ENCODE measurements around the gene YBX2. TPM values are rescaled to one million over a fixed set of nuclear protein-coding genes. Genes with fewer than 3 reads are reported as not detected.
A peak's percentile ranks its signal among the peaks of the same experiment; 100 is the strongest.

Gene YBX2
- total RNA-seq, 1 donor from 2014 or later: 0.33 TPM

DNA sequence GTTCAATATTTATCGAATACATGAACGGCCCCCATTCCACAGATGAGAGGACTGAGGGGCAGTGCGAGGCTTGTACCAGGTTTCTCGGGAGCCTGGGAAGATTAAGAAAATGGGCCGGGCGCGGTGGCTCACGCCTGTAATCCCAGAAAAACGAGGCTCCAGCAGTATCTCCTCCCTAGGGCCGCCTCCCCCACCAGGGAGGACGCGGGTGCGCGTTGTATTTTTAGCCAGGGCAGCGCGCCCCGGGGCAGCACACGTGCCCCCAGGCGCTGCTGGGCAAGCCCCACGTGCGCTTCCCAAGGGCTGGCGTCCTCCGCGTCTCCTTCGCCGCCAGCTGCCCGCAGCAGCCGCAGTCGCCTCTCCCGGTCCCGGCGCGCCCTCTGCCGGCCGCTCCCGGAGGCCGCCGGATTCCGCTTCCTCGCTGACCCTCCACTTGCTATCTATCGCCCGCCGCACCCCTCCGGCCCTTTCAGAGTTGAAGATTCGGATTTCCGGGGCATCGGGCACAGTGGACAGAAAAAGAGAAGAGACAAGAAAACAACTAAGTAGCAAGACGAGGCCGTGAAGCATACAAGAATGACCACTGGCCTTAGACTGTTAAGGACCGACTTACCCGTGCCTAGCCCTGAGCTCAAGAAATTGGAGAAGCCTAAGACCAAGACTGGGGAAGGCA is 1.9 kb upstream of the YBX2 start:
- Mint-ChIP-seq H3K36me3 (ENCODE audit: low read depth) (no peaks in the 10 kb centered on the region), H3K27me3 (peaks cover 45% of the 10 kb centered on the region), H3K9me3 (no peaks in the 10 kb centered on the region), H3K4me3 (peak overlapping the region; percentile 77), H3K4me1 (peaks cover 15% of the 10 kb centered on the region), H3K27ac (no peak overlapping the region)
- intact Hi-C loops (cut with micrococcal nuclease): loop anchor here (1.0 to 2.0 kb wide), 3 partner anchors 16 to 244 kb away; no protein-coding TSS in a partner anchor
- DNase-seq: peak; percentile 93

DNA sequence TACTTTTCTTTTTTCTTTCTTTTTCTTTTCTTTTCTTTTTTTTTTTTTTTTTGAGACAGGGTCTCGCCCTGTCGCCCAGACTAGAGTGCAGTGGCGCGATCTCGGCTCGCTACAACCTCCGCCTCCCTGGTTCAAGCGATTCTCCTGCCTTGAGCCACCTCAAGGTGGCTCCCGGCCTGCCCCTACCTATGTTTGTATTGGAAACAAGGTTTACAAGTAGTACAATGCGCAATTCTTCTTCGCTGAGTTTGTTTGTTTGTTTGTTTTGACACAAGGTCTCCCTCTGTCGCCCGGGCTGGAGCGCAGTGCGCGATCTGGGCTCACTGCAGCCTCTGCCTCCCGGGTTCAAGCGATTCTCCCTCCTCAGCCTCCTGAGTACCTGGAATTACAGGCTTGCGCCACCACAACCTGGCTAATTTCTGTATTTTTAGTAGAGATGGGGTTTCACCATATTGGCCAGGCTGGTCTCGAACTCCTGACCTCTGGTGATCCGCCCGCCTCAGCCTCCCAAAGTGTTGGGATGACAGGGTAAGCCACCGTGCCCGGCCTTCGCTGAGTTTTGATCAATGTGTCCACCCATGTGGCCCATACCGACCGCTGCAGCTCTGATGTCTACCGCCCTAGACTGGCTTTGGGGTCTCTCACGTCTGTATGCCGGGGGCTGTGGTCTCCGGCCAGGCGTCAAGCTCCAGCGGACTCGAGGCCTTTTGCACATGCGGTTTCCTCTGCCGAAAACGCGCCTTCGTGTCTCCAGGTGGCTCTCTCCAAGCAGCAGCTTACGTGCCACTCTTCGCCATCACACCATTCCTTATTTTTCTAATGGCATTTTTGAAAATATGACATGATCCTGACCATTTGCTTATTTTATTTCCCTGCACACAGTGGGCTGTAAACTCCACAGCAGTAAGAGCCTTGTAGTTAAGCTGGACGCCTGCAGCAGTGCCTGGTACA is 1.1 kb upstream of the YBX2 start:
- peaks cover 15% of the 10 kb centered on the region for H3K4me1 Mint-ChIP-seq
- H3K36me3 Mint-ChIP-seq (ENCODE audit: low read depth): no peaks in the 10 kb centered on the region
- peak overlapping the region; percentile 77 for H3K4me3 Mint-ChIP-seq
- peaks cover 50% of the 10 kb centered on the region for H3K27me3 Mint-ChIP-seq
- peak overlapping the region; percentile 56 for H3K27ac Mint-ChIP-seq
- intact Hi-C loops (cut with micrococcal nuclease): loop anchor here (1.0 to 2.0 kb wide), 3 partner anchors 15 to 243 kb away; no protein-coding TSS in a partner anchor
- DNase-seq: peak; percentile 64
- no peaks in the 10 kb centered on the region for H3K9me3 Mint-ChIP-seq

DNA sequence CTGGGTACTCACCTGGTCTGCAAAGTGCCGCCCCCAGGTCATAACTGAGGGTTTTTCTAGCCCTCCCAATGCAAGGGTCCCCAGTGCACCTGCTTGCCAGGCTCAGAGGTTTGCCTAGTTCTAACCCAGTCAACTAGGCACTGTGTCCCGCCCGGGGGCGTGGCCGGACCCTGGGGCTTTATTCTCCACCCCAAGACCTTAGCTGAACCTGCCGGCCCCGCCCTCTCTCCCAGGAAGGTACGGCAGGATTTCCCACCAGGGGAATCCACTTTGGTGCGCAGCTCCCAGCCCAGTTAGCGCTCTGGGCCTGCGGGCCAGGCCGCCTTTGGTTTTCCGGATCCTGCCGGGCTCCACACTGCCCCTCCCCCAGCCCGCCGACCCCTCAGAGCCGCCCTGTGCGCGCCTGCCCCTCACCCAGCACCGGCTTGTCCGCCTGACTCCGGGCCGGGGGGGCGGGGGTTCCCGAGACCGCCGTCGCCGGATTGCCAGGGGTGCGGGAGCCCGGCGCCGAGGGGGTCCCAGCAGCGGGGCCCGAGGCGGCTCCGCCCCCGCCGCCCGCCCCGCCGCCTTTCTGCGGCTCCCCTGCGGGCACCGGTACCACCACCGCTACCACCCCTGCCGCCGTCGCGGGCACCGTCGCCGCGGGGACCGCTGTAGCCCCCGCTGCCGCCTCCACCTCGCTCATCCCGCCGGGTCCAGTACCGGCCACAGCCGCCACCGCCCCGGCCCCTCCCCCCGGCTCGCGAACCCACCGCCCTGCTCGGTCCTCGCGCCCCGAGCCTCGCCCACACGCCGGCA is 424 bp downstream of the YBX2 start:
- DNase-seq: peak; percentile 75
- H3K4me1 Mint-ChIP-seq: peaks cover 15% of the 10 kb centered on the region
- no peaks in the 10 kb centered on the region for H3K9me3 Mint-ChIP-seq
- peaks cover 43% of the 10 kb centered on the region for H3K27me3 Mint-ChIP-seq
- intact Hi-C loops (cut with micrococcal nuclease): no loop called here
- H3K36me3 Mint-ChIP-seq (ENCODE audit: low read depth): no peaks in the 10 kb centered on the region
- no peak overlapping the region for H3K27ac Mint-ChIP-seq
- peak overlapping the region; percentile 77 for H3K4me3 Mint-ChIP-seq

DNA sequence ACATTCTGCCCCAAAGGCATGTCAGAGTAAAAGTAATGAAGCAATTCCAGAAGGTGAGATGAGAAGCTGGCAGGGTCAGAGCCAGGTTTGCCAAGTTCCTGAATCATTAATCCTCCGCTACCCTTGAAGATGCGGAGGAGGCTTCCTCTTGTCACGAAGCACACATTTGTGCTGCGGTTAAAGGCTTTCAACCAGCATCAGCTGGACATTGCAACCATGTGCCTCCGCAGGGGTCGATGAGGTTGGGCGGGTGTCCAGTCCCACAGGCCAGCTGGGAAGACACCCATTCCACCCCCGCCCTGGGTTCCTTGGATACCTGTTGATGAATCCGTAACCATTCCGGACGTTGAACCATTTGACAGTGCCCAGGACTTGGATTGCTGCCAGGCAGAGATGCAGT is 1.3 kb downstream of the YBX2 start:
- peaks cover 15% of the 10 kb centered on the region for H3K4me1 Mint-ChIP-seq
- no peak for DNase-seq
- H3K9me3 Mint-ChIP-seq: no peaks in the 10 kb centered on the region
- peak overlapping the region; percentile 30 for H3K4me3 Mint-ChIP-seq
- intact Hi-C loops (cut with micrococcal nuclease): no loop called here
- H3K27ac Mint-ChIP-seq: peak overlapping the region; percentile 59
- no peaks in the 10 kb centered on the region for H3K36me3 Mint-ChIP-seq (ENCODE audit: low read depth)
- peaks cover 46% of the 10 kb centered on the region for H3K27me3 Mint-ChIP-seq

DNA sequence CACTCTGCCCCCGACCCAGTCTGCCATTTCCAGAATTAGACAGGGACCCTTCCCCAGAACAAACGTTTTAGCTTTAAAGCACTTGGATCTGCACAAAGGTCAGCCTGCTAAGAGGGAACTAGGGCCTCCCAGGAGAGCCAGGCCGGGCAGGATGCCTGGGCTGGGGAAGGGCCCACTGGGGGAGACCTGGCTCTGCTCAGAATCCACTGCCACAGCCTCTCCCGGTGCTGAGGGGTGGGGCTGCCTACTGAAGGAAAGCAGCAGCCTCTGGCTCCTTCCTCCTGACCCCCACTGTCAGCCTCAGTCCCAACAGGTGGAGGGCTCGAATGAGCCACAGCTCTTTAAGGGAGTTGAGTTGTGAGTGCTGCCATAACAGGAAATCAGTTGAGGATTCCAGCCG is 1.7 kb downstream of the YBX2 start:
- H3K4me1 Mint-ChIP-seq: peaks cover 15% of the 10 kb centered on the region

DNA sequence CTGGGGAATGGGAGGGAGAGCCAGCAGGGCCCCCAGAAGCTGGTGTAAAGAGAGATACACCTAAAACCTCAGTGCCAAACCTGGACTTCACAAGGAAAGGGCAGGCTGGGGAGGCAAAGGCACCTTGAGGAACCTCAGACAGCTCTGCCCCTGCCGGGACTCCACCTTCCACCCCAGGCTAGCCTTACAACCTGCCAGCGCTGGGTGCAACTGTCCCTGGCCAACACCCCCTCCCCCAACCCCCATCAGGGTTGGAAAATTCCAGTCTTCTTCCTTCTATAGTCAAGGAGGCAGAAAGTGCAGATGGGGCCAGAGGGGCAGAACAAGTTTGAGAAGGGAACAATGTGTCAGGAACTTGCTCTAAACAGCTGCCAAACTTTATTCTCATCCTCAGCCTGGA is 2.2 kb downstream of the YBX2 start:
- H3K4me3 Mint-ChIP-seq: no peak overlapping the region
- no peak overlapping the region for H3K27ac Mint-ChIP-seq
- DNase-seq: no peak
- no peaks in the 10 kb centered on the region for H3K9me3 Mint-ChIP-seq
- H3K36me3 Mint-ChIP-seq (ENCODE audit: low read depth): no peaks in the 10 kb centered on the region
- intact Hi-C loops (cut with micrococcal nuclease): no loop called here
- H3K4me1 Mint-ChIP-seq: peaks cover 15% of the 10 kb centered on the region
- peaks cover 52% of the 10 kb centered on the region for H3K27me3 Mint-ChIP-seq

More for the DNA sequence above, 1.7 kb downstream of the YBX2 start:
- intact Hi-C loops (cut with micrococcal nuclease): no loop called here
- Mint-ChIP-seq H3K27me3 (peaks cover 49% of the 10 kb centered on the region), H3K9me3 (no peaks in the 10 kb centered on the region), H3K4me3 (no peak overlapping the region), H3K36me3 (ENCODE audit: low read depth) (no peaks in the 10 kb centered on the region), H3K27ac (peak overlapping the region; percentile 59)
- peak; percentile 57 for DNase-seq

DNA sequence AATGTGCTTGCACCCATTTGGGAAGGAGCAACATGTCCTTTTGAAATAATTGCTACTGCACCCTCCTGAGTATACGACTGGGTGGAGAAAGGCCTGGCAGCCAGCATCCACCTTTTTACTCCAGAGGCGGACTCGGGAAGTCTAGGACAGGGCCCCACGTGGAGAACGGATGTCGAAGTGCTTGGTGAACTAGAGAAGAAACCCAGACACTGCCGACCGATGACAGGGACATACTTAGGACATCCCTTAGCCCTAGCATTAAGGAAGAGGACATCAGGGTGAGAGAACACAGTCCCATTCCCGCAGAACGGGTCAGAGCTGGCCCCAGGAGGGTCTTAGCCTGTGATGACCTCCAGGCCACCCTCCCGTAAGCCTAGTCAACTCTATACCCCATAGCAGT is 3.8 kb downstream of the YBX2 start:
- H3K9me3 Mint-ChIP-seq: no peaks in the 10 kb centered on the region
- no peak overlapping the region for H3K4me3 Mint-ChIP-seq
- no peak for DNase-seq
- intact Hi-C loops (cut with micrococcal nuclease): no loop called here
- peaks cover 8% of the 10 kb centered on the region for H3K4me1 Mint-ChIP-seq
- H3K36me3 Mint-ChIP-seq (ENCODE audit: low read depth): no peaks in the 10 kb centered on the region
- H3K27me3 Mint-ChIP-seq: peaks cover 50% of the 10 kb centered on the region
- no peak overlapping the region for H3K27ac Mint-ChIP-seq

DNA sequence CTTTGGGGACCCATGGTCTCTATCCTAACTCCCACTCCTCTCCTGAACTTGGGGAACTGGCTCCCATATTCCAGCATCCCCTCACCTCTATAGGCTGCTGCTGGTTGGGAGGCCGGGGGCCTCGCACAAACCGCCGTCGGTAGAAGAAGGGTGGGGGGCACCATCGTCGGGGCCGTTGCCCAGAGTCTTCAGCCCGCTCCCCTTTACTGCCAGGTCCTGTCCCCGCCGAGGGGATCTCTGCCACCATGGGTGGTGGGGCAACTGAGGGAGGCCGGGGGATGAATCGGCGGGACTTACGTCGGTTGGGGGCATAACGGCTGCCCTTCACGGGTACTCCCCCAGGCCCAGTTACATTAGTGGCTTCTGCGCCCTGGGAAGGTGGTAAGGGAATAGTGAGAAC is 4.3 kb downstream of the YBX2 start:
- H3K4me1 Mint-ChIP-seq: peaks cover 6% of the 10 kb centered on the region
- H3K36me3 Mint-ChIP-seq (ENCODE audit: low read depth): no peaks in the 10 kb centered on the region
- no peak overlapping the region for H3K4me3 Mint-ChIP-seq
- H3K9me3 Mint-ChIP-seq: no peaks in the 10 kb centered on the region
- intact Hi-C loops (cut with micrococcal nuclease): no loop called here
- H3K27me3 Mint-ChIP-seq: peaks cover 47% of the 10 kb centered on the region
- DNase-seq: no peak
- H3K27ac Mint-ChIP-seq: no peak overlapping the region

DNA sequence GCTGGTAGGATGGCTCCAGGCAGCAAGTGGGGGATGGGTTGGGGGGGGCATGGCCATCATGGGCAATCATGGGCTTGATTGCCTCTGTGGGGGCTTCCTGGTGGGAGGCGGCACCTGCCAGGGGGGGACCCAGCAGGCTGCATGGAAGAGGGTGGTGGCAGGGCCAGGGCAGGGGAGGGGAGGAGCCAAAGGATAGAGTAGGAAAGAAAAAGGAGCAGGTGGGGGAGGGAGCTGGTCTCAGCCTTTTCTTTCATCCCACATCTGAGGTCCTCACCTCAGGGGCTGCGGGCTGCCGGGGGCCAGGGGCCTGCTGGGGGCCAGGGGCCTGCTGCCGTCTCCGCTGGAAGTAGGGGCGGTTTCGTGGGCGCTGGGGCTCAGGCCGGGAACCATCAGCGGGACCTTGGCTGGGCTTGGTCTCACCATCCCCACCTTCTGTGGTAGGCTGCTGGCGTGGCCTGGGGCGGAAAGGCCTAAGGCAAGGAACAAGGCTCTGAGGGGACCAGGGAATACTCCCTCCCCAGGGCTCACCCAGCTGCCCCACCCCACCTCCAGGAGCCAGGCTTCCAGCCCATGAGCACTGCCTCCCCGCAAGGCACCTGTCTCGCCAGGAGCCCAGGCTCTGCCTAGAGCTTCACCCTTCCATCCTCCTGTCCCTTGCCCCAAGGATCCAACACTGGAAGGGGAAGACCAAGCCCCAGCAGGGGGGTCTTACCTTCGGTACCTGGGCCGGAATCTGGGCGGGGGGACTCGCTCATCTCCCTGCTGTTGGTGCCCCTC is 5.0 kb downstream of the YBX2 start:
- intact Hi-C loops (cut with micrococcal nuclease): no loop called here
- H3K4me1 Mint-ChIP-seq: peaks cover 2% of the 10 kb centered on the region
- no peak overlapping the region for H3K27ac Mint-ChIP-seq
- no peaks in the 10 kb centered on the region for H3K36me3 Mint-ChIP-seq (ENCODE audit: low read depth)
- H3K4me3 Mint-ChIP-seq: no peak overlapping the region
- no peaks in the 10 kb centered on the region for H3K9me3 Mint-ChIP-seq
- peaks cover 44% of the 10 kb centered on the region for H3K27me3 Mint-ChIP-seq
- no peak for DNase-seq

DNA sequence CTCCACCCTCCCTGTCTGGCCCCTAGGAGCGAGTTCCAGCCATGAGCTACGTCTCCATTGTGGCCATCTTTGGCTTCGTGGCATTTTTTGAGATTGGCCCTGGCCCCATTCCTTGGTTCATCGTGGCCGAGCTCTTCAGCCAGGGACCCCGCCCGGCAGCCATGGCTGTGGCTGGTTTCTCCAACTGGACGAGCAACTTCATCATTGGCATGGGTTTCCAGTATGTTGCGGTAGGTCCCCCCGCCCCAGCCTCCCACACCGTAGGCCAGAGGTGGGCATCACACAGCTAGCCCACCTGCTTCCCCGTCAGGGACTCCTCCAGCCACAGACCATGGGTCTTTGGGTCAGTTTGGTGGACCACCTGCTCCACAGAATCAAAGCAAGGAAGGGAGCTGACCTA is 8.8 kb downstream of the YBX2 start:
- H3K36me3 Mint-ChIP-seq (ENCODE audit: low read depth): no peaks in the 10 kb centered on the region
- H3K9me3 Mint-ChIP-seq: no peaks in the 10 kb centered on the region
- H3K4me3 Mint-ChIP-seq: no peak overlapping the region
- H3K27ac Mint-ChIP-seq: no peak overlapping the region
- peaks cover 38% of the 10 kb centered on the region for H3K27me3 Mint-ChIP-seq
- intact Hi-C loops (cut with micrococcal nuclease): no loop called here
- H3K4me1 Mint-ChIP-seq: peaks cover 6% of the 10 kb centered on the region
- DNase-seq: no peak

DNA sequence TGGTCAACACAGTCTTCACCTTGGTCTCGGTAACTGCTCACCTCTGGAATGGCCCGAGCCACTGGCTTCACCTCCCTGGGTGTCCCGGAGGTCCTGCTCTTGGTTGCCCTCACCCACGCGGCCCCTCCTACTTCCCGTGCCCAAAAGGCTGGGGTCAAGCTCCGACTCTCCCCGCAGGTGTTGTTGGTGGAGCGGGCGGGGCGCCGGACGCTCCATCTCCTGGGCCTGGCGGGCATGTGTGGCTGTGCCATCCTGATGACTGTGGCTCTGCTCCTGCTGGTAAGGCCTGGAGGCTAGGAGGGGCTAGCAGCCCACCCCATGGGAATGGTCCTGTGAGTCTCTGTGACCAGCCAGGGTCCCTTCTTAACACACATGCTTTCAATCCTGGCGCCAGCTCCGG is 9.5 kb downstream of the YBX2 start:
- H3K36me3 Mint-ChIP-seq (ENCODE audit: low read depth): no peaks in the 10 kb centered on the region
- intact Hi-C loops (cut with micrococcal nuclease): no loop called here

DNA sequence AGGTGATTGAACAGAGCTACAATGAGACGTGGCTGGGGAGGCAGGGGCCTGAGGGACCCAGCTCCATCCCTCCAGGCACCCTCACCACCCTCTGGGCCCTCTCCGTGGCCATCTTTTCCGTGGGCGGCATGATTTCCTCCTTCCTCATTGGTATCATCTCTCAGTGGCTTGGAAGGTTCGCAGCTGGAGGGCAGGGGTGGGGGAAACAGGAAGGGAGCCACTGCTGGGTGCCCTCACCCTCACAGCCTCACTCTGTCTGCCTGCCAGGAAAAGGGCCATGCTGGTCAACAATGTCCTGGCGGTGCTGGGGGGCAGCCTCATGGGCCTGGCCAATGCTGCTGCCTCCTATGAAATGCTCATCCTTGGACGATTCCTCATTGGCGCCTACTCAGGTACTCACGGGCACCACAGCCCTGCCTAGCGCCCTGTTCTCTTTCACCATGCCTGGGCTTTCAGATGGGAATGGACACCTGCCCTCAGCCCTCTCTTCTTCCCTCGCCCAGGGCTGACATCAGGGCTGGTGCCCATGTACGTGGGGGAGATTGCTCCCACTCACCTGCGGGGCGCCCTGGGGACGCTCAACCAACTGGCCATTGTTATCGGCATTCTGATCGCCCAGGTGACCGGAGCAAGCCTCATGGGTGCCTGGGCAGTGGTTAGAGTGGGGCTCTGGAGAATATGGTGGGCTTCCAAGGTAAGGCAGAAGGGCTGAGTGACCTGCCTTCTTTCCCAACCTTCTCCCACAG is 10.8 kb downstream of the YBX2 start:
- Mint-ChIP-seq H3K36me3 (ENCODE audit: low read depth) (no peaks in the 10 kb centered on the region), H3K4me1 (peaks cover 10% of the 10 kb centered on the region), H3K4me3 (peak overlapping the region; percentile 7), H3K27me3 (peaks cover 44% of the 10 kb centered on the region), H3K9me3 (no peaks in the 10 kb centered on the region), H3K27ac (no peak overlapping the region)
- DNase-seq: no peak
- intact Hi-C loops (cut with micrococcal nuclease): no loop called here

More for the DNA sequence above, 9.5 kb downstream of the YBX2 start:
- H3K27ac Mint-ChIP-seq: no peak overlapping the region
- H3K9me3 Mint-ChIP-seq: no peaks in the 10 kb centered on the region
- peaks cover 42% of the 10 kb centered on the region for H3K27me3 Mint-ChIP-seq
- H3K4me1 Mint-ChIP-seq: peaks cover 10% of the 10 kb centered on the region
- DNase-seq: no peak
- no peak overlapping the region for H3K4me3 Mint-ChIP-seq
